RCC 7860 (cell line): ENCODE results near the gene ZNF32.

Source experiments
- DNase-seq: peaks from one replicate; pipeline ENCODE4 v3.0.0-alpha.2; 2015; ENCODE audit warnings: low spot score
- FAIRE-seq: peaks from 2 replicates; lab custom pipeline; 2012; peaks lifted over from hg19 to GRCh38; lab: Jason Lieb, UNC

Gene ZNF32

DNA sequence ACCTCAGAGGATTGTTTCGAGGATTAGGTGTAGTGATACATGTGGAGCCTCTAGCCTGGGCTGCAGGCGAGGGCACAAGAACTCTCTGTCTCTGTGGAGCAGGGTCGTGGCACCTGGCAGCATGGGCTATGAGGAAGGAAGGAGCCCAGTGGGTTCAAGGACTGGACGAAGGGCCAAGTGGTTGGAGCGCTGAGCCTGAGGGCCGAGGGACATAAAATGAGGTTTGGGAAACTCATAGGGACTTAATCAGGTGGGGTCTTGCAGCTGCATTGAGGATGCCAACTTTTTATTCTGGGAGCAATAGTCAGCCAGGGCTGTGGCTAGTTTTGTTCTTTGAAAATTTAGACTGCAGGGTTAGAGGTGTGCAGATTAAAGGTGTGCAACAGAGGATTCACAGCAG, 33.0 kb upstream of the ZNF32 start:
- FAIRE-seq (no peak), DNase-seq (no peak)

DNA sequence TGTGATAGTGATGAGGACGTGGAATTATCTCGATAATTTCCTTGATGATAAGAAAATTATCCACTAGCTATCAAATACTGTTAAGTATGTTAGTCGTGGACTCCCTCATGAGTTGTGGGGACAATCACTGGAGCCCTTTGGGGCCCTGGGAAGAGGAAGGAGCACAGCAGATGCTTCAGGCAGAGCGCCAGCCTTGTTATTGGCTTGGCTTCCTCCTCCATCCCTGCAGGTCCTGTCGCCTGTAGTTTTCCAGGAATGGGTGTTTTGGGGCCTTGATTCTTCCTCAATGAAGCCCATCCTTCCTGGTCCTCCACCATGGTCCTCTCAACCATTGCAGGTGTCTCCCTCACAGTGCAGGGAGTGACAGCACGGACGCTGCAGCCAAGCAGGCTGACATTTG, 32.5 kb upstream of the ZNF32 start:
- FAIRE-seq, result no peak

DNA sequence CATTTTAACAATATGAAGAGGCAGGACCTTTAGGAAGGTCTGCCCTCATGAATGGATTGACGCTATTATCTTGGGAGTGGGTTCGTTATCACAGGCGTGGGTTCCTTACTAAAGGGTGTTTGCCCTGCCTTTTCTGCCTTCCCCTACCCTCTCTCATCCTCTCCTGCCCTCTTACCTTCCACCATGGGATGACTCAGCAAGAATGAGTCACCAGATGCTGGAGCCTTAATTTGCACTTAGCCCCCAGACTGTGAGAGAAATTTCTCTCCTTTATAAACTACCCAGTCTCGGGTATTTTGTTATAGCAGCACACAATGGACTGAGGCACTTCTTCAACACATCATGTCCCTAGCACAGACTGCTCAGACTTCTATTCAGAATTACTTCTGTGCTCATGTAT, 31.4 kb upstream of the ZNF32 start:
- peak; percentile 23 for DNase-seq
- FAIRE-seq, result no peak

More for the DNA sequence above, 32.5 kb upstream of the ZNF32 start:
- DNase-seq, result no peak

GRCh38 chr10:43679509-43679908, 30.8 kb upstream of the ZNF32 start:
- DNase-seq (no peak), FAIRE-seq (no peak)

- DNase-seq, result no peak
- no peak for FAIRE-seq
These were observed 30.0 kb upstream of the ZNF32 start for GRCh38 chr10:43678654-43679053.

- DNase-seq (no peak), FAIRE-seq (no peak)
These were observed 28.2 kb upstream of the ZNF32 start for GRCh38 chr10:43676901-43677300.

DNA sequence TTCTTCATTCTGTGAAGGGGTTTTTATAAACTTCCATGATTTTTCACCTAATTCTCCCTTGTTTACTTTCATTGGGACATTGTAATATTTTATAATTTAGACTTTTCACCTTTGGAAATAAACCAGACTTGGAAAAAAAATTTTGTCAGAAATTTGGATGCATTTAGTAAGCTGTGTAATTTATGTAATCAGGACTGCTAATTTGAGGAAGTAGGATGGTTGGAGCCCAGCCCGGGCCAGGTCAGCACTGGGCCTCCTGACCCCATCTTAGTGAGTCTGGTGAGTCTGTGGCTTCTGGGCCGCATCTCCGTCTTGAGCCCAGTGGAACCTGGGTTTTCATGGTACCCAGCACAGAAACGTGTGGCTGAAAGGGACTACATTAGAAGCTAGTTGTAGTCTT, 27.6 kb upstream of the ZNF32 start:
- FAIRE-seq (no peak), DNase-seq (no peak)

GRCh38 chr10:43674553-43675210, 26.0 kb upstream of the ZNF32 start:
- DNase-seq (no peak), FAIRE-seq (no peak)

GRCh38 chr10:43673471-43673870, 24.8 kb upstream of the ZNF32 start:
- no peak for FAIRE-seq
- no peak for DNase-seq

DNA sequence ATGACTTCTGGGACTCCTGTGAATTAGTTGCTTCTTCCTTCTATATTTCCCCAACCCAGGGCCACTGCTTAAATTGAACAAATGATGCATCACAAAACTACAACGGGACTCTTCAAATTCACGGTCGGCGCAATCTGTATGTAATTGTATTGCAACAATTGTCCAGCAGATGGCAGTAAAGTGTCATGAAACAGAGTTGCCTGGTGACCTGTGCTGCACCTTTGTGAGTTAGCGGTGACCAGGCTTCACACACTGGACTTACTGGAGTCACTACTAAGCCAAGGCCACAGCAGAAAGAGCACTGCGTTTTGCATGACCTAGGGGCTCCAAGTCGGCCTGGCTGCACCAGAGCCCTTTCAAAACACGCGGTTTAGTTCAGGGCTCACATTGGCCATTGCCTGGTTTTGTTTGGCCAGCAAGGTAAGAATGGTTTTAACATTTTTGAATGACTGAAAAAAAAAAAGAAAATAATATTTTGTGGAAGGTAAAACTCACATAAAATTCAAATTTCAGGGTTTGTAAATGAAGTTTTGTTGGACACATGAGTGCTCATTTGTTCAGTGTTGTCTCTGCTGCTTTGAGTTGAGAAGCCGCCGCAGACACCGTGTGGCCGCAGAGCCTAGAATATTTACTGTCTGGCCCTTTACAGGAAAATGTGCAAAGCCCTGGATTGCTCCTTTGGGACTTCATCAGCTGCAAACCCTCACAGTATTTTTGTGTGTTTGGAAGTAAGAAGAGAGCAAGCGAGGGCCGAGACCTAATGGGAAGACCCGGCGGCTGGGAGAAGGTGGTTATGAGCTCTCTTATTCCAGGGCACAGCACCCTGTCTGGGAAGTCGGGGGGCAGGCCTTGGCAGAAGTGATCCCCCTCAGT, 23.2 kb upstream of the ZNF32 start:
- FAIRE-seq (peak; percentile 72), DNase-seq (peak; percentile 76)

DNA sequence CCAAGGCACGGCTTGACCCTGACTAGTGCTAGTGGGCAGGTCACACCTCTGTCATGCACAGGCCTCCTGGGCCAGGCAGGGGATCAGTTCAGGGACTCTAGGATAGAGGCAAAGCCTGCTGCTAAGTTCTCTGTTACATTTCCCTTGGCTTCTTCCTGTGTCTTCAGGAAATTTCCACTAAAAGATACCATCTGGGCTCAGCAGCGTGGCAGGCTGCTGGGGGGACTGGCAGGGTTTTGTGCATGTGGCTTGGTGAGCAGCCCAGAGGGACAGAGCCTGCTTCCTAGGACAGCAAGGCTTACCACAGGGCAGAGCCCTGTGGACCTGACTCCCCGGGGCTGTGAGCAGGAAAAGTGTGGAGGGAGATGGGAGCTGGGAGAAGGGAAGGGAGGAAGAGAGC, 20.7 kb upstream of the ZNF32 start:
- DNase-seq (no peak), FAIRE-seq (no peak)

DNA sequence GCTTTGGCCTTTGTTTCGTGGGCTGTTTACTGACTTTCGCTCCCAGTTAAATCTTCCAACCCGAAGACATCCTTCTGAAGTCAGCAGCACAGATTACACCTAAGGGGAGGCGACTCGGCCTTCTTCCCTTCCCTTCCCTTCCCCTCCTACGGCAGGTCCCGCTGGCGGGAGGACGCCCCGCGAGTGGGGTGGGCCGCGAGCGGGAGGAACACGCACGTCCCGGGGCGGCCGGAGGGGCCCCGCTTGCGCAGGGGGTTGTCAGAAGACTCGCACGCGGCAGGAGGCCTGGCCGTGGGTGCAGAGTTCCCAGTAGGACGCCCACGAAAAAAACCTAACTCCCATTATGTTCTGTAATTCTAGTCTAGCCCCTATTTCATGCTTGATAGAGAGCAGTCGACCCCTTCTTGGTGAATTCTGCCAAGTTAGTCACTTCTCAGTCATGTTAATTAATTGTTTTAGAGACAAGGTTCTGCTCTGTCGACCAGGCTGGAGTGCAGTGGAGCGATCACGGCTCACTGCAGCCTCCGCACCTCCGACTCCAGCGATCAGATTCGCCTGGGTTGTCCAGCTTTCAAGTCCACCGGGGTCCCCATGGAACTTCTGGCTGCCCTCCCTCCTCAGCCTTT, 19.2 kb upstream of the ZNF32 start:
- no peak for DNase-seq
- FAIRE-seq, result no peak

DNA sequence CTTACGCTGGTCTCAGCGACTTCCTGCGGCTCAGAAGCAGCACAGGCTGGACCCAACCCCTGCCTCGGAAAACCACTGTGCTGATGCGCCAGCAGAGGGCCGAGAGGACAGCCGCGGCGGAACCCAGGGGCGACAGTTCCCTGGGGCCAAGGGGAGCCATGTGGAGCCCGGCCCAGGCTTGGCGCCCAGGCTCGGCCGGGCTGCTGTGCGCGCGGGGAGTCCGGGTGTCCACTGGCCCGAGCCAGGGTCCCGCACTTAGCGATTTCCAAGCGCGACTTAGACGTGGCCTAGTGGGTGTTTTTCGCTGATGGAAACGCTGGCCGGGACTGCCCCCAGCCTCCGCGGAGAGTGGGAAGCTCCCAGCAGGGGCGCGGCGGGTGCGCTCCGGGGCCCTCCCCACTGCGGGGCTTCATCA, 18.6 kb upstream of the ZNF32 start:
- FAIRE-seq (no peak), DNase-seq (no peak)

- no peak for FAIRE-seq
- no peak for DNase-seq
These were observed 17.9 kb upstream of the ZNF32 start for GRCh38 chr10:43666552-43666951.

GRCh38 chr10:43665054-43665453, 16.4 kb upstream of the ZNF32 start:
- FAIRE-seq (no peak), DNase-seq (no peak)

DNA sequence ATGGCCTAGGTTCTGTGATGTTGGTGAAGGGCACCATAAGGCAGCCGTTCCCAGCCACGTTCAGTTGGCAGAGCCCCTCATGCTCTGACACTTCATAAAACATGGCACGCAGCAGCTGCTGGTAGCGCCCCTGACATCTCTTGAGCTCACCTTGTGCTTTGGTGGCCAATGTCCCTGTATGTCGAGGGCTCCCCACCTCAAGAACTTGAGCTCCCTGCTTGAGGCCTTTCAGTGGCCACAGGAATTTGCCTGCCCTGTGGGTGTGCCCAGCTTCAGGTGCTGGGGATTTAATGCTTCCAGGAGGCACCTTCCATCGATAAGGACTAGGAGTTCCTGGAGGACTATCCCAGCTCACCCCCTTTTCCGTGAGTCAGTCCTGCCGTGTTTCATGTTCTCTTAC, 9.5 kb upstream of the ZNF32 start:
- DNase-seq (no peak), FAIRE-seq (no peak)

DNA sequence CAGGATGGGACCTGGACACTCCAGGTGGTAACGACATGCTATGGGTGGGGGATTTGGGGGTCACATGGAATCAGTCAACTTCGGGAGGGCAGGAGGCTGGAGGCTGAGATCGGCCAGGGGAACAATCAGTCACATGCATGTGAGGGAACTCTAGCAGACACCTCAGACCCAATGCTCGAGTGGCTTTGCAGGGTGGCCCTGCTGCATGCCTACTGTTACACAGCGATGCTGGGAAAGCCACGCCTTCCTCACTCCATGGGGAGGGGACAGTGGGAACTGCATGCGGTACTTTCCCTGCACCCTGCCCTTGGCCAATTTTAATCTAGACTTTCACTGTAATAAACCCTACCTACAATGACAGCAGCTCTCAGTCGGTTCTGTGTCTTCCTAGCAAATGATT, 6.6 kb upstream of the ZNF32 start:
- no peak for FAIRE-seq

DNA sequence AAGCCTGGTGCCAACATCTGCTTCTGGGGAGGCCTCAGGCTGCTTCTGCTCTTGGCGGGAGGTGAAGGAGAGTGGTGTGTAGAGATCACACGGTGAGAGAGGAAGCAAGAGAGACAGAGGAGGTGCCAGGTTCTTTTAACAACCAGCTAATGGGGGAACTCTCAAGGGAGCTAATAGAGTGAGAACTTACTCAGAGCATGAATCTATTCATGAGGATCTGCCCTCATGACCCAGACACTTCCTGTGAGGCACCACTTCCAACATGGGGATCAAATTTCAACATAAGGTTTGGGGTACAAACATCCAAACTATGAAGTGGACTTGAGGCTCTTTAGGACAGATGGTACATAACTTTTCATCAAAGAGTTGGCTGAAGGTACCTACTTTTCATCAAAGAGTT, 5.1 kb upstream of the ZNF32 start:
- DNase-seq (no peak), FAIRE-seq (no peak)

More for the DNA sequence above, 6.6 kb upstream of the ZNF32 start:
- no peak for DNase-seq

DNA sequence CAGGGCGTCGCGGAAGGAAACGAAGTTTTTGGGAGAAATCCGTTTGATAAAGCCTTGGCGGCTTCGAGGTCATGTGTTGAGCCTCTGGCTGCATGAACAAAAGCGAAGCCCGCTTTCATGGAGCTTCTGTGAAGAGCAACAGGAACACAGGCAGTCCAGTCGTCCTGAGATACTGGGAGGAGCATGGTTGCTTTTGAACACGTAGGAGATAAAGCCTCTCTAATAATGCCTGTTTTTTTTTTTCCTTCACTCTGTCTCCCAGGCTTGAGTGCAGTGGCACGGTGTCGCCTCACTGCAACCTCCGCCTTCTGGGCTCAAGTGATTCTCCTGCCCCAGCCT, 473 bp upstream of the ZNF32 start:
- no peak for DNase-seq
- no peak for FAIRE-seq

DNA sequence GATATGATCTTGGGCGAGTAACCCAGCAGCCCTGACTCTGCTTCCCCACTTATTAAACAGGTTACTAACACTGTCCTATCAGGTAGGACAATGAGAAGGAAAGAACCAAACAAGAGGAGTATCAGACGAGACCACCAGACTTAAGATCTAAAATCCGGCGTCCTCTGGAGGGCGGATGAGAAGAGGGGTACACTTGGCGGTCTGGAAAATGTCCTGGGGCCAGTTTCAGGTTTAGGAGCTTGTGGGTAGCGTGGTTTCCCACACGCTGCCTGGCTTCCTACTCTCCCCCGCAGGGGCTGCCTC, 635 bp downstream of the ZNF32 start:
- no peak for DNase-seq
- no peak for FAIRE-seq

DNA sequence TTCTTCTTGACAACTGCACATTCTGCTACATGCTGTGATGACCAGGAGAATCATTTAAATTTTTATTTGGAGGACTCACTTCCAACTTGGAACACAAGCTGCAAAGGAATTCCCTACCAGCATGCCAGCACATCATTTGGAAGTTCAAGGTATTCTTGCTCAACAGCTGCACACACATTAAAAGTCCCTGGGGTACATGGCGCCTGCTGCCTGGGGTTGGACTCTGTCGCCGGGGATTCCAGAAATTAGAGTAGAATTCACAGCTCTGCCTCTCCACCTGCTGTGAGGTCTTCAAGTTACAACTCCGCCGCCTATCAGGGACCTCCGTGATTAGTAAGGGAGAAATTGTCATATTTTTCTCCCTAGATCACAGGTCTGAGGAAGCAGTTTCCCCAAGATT, 1.1 kb downstream of the ZNF32 start:
- no peak for DNase-seq
- FAIRE-seq, result no peak

DNA sequence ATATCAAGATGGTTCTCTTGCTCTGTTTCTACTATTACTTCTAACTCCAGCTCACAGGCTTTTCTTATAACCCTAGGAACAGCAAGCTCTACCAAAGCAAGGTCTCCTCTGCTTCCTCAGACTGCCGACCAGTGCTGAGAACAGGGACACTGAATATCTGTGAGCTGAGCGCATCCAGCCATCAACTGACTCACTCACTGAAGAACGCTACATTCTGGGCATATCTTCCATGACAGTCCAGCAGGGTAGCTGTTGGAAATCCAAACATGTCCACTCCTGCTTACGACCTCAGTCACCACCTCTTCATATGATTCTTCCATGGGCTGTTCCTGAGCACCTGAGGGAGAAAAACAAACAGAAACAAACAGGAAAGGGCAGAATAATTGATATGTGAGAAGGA, 2.8 kb downstream of the ZNF32 start:
- FAIRE-seq, result no peak
- DNase-seq, result no peak
